Fibroblast of lung (primary cell): Measurements from ENCODE around the gene TNS3. TPM values are rescaled to one million over a fixed set of nuclear protein-coding genes. Genes with fewer than 3 reads are reported as not detected.
A peak's percentile ranks its signal among the peaks of the same experiment; 100 is the strongest.

Source experiments
- DNase-seq, 2 donors: peaks; one replicate each; pipeline versions ENCODE4 v3.0.0 to v3.0.0-alpha.2; 2010; ENCODE audit warnings: low read depth in 2 of 2
- H2AFZ ChIP-seq: 2 replicates; pipeline ENCODE4 v1.5.1; 2012; ENCODE audit warnings: low read length, control low read depth, inconsistent platforms
- H3K27ac ChIP-seq: 2 replicates; pipeline ENCODE4 v1.5.1; 2011; ENCODE audit warnings: low read length, control low read depth; ENCODE audit not compliant: insufficient read depth
- H3K27me3 ChIP-seq: 2 replicates; pipeline ENCODE4 v1.5.1; 2011; ENCODE audit warnings: mild to moderate bottlenecking, low read length; ENCODE audit not compliant: control insufficient read depth, insufficient read depth
- H3K36me3 ChIP-seq: 2 replicates; pipeline ENCODE4 v1.5.1; 2011; ENCODE audit warnings: low read length; ENCODE audit not compliant: control insufficient read depth, insufficient read depth
- H3K4me1 ChIP-seq: 2 replicates; pipeline ENCODE4 v1.5.1; 2011; ENCODE audit warnings: low read length; ENCODE audit not compliant: control insufficient read depth, insufficient read depth; ENCODE audit errors: extremely low read depth
- H3K4me2 ChIP-seq: 2 replicates; pipeline ENCODE4 v1.5.1; 2011; ENCODE audit warnings: low read length, control low read depth; ENCODE audit not compliant: insufficient read depth; ENCODE audit errors: extremely low read depth
- H3K4me3 ChIP-seq, 4 experiments: fragments of 200-600 bp in 1 of 4; sonication (generic) in 1 of 4; replicated peaks in 1 of 4; 2 replicates each; pipeline ENCODE4 v1.5.1; 2011 to 2016; ENCODE audit warnings: low read length in 4 of 4, low read depth in 3 of 4, mild to moderate bottlenecking in 3 of 4, control low read depth in 2 of 4, inconsistent platforms in 1 of 4, mixed read lengths in 1 of 4; ENCODE audit not compliant: insufficient read depth in 1 of 4; ENCODE audit errors: control extremely low read depth in 1 of 4
- H3K79me2 ChIP-seq: 2 replicates; pipeline ENCODE4 v1.5.1; 2012; ENCODE audit warnings: mild to moderate bottlenecking, low read length, inconsistent platforms; ENCODE audit not compliant: control insufficient read depth, insufficient read depth
- H3K9ac ChIP-seq: 2 replicates; pipeline ENCODE4 v1.5.1; 2011; ENCODE audit warnings: mild to moderate bottlenecking, low read length, control low read depth; ENCODE audit not compliant: insufficient read depth
- H3K9me3 ChIP-seq: 2 replicates; pipeline ENCODE4 v1.5.1; 2012; ENCODE audit warnings: low read depth, low read length; ENCODE audit not compliant: control insufficient read depth, insufficient read depth
- H4K20me1 ChIP-seq: 2 replicates; pipeline ENCODE4 v1.5.1; 2011; ENCODE audit warnings: low read length; ENCODE audit not compliant: control insufficient read depth, insufficient read depth; ENCODE audit errors: extremely low read depth
- CTCF ChIP-seq, 2 donors: IDR thresholded peaks in 1 of 2; conservative IDR thresholded peaks in 1 of 2; 1 replicate in 1 of 2; 2 replicates in 1 of 2; pipeline ENCODE4 v1.5.1; 2011 to 2012; ENCODE audit warnings: low read length in 2 of 2, control low read depth in 1 of 2, inconsistent platforms in 1 of 2, low read depth in 1 of 2, mild to moderate bottlenecking in 1 of 2
- EZH2 ChIP-seq: IDR thresholded peaks from 2 replicates; pipeline ENCODE4 v1.5.1; 2012; ENCODE audit warnings: low read length, control low read depth, mild to moderate bottlenecking; ENCODE audit errors: missing control alignments
- polyA plus RNA-seq, 2 donors: library from polyadenylated mRNA; depleted of rRNA in 1 of 2; stranded (reverse) in 1 of 2; unstranded in 1 of 2; fragments of >200 nt; gene quantifications; 2 replicates each; pipeline ENCODE4 v1.2.1, GENCODE V29; 2011 to 2012; ENCODE audit warnings: missing spikeins in 1 of 2
- total RNA-seq: library from RNA; depleted of rRNA; stranded (reverse); fragments of >200 nt; gene quantifications from 2 replicates; pipeline ENCODE4 v1.2.1, GENCODE V29; 2014

The TNS3 gene
- total and polyA plus RNA-seq, 2 donors (not counting 1 experiment from before 2014, with no cell fraction given): 74.4 to 88.8 TPM

- H3K4me1 ChIP-seq: peaks cover 5% of the 10 kb centered on the region
- H2AFZ ChIP-seq: no peak overlapping the region
- no peaks in the 10 kb centered on the region for H3K27me3 ChIP-seq
- H3K79me2 ChIP-seq: no peaks in the 10 kb centered on the region
- no peak overlapping the region for H3K27ac ChIP-seq
- DNase-seq: no peak
- TF ChIP-seq EZH2: no peak
- TF ChIP-seq CTCF (conservative IDR thresholded peaks at IDR 0.05 in 1 of 2, IDR thresholded peaks at IDR 0.05 in 1 of 2; ENCODE audit: low read depth in 1 of 2, low read length in 2 of 2): no peak
- no peaks in the 10 kb centered on the region for H3K9me3 ChIP-seq
- H3K4me3 ChIP-seq: no peak overlapping the region
- H3K36me3 ChIP-seq: peaks cover 11% of the 10 kb centered on the region
- no peak overlapping the region for H3K9ac ChIP-seq
- peaks cover 2% of the 10 kb centered on the region for H4K20me1 ChIP-seq
- no peak overlapping the region for H3K4me2 ChIP-seq
Measured at GRCh38 chr7:47371317-47371716, 210.6 kb downstream of the TNS3 start.

GRCh38 chr7:47370461-47371042 is 211.4 kb downstream of the TNS3 start:
- Histone ChIP-seq H3K4me3 (no peak overlapping the region), H3K4me2 (no peak overlapping the region), H2AFZ (no peak overlapping the region), H3K27ac (no peak overlapping the region), H3K9ac (no peak overlapping the region), H3K36me3 (peaks cover 11% of the 10 kb centered on the region), H3K9me3 (no peaks in the 10 kb centered on the region), H4K20me1 (peaks cover 2% of the 10 kb centered on the region), H3K79me2 (no peaks in the 10 kb centered on the region), H3K4me1 (peaks cover 2% of the 10 kb centered on the region), H3K27me3 (no peaks in the 10 kb centered on the region)
- peak in 1 of 2 donors; percentile 91 for DNase-seq
- TF ChIP-seq CTCF (conservative IDR thresholded peaks at IDR 0.05 in 1 of 2, IDR thresholded peaks at IDR 0.05 in 1 of 2; ENCODE audit: low read depth in 1 of 2, low read length in 2 of 2) (no peak), EZH2 (no peak)

- peaks cover 2% of the 10 kb centered on the region for H4K20me1 ChIP-seq
- no peaks in the 10 kb centered on the region for H3K79me2 ChIP-seq
- H3K27me3 ChIP-seq: no peaks in the 10 kb centered on the region
- no peaks in the 10 kb centered on the region for H3K9me3 ChIP-seq
- no peak overlapping the region for H3K9ac ChIP-seq
- H3K4me2 ChIP-seq: no peak overlapping the region
- no peak for TF ChIP-seq EZH2
- TF ChIP-seq CTCF (conservative IDR thresholded peaks at IDR 0.05 in 1 of 2, IDR thresholded peaks at IDR 0.05 in 1 of 2; ENCODE audit: low read depth in 1 of 2, low read length in 2 of 2): no peak
- H2AFZ ChIP-seq: no peak overlapping the region
- no peak overlapping the region for H3K4me3 ChIP-seq
- no peak overlapping the region for H3K27ac ChIP-seq
- no peaks in the 10 kb centered on the region for H3K4me1 ChIP-seq
- DNase-seq: no peak
- H3K36me3 ChIP-seq: peaks cover 11% of the 10 kb centered on the region
Measured at GRCh38 chr7:47369736-47370135, 212.2 kb downstream of the TNS3 start.
